Measurements from ENCODE around the gene TNRC18. TPM values are rescaled to one million over a fixed set of nuclear protein-coding genes. Genes with fewer than 3 reads are reported as not detected.

Gene TNRC18, protein sequence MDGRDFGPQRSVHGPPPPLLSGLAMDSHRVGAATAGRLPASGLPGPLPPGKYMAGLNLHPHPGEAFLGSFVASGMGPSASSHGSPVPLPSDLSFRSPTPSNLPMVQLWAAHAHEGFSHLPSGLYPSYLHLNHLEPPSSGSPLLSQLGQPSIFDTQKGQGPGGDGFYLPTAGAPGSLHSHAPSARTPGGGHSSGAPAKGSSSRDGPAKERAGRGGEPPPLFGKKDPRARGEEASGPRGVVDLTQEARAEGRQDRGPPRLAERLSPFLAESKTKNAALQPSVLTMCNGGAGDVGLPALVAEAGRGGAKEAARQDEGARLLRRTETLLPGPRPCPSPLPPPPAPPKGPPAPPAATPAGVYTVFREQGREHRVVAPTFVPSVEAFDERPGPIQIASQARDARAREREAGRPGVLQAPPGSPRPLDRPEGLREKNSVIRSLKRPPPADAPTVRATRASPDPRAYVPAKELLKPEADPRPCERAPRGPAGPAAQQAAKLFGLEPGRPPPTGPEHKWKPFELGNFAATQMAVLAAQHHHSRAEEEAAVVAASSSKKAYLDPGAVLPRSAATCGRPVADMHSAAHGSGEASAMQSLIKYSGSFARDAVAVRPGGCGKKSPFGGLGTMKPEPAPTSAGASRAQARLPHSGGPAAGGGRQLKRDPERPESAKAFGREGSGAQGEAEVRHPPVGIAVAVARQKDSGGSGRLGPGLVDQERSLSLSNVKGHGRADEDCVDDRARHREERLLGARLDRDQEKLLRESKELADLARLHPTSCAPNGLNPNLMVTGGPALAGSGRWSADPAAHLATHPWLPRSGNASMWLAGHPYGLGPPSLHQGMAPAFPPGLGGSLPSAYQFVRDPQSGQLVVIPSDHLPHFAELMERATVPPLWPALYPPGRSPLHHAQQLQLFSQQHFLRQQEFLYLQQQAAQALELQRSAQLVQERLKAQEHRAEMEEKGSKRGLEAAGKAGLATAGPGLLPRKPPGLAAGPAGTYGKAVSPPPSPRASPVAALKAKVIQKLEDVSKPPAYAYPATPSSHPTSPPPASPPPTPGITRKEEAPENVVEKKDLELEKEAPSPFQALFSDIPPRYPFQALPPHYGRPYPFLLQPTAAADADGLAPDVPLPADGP (N-terminal part only)
- total RNA-seq: 20.0 and 30.3 TPM in 2 replicates

GRCh38 chr7:5423306-5423975, at the start of gene TNRC18:
Gene TNRC18 (minus strand): TSS chr7:5423834. CDS start chr7:5421246, 2,588 bp downstream.

GRCh38 chr7:5282543-5283316, 140.9 kb downstream of the TNRC18 start, which contains the start of gene SLC29A4:
Gene SLC29A4 (plus strand): TSS chr7:5282943. CDS start chr7:5287817, 4,874 bp downstream.

Other genes starting within 250 kb of the TNRC18 start
- 59.8 and 63.0 TPM in 2 replicates for gene WIPI2, start 233.6 kb downstream of the TNRC18 start, total RNA-seq
- 0.87 and 1.4 TPM in 2 replicates for gene SLC29A4, start 140.9 kb downstream of the TNRC18 start, total RNA-seq
- 3.2 and 3.3 TPM in 2 replicates for gene FBXL18, start 90.0 kb upstream of the TNRC18 start, total RNA-seq
- 1,858 and 1,952 TPM in 2 replicates for gene ACTB, start 106.8 kb upstream of the TNRC18 start, total RNA-seq
- 215 and 394 TPM in 2 replicates for gene FSCN1, start 169.0 kb upstream of the TNRC18 start, total RNA-seq

All from dermis lymphatic vessel endothelial cell (primary cell).